Measurements from ENCODE around the gene PROCR.

PROCR gene

DNA sequence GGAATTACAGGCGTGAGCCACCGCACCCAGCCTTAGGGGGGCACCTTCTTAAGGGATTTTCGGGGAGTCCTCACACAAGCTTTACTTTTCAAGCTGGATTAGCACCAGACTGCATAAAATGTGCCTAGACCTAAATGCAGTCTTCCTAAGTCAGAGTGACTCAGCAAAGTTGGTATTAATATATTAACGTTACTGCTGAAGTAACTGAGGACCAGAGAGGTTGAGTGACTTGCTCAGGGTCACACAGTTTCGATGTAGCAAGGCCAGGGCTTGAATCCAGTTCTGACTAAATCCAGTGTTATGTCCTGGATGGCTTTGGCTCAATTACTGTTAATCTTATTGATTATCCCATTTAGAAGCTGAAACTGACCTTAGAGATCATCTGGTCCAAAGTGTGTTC, 38.1 kb upstream of the PROCR start:
- no peak for ATAC-seq
- no peak for TF ChIP-seq ZFP3 (CRISPR knock-in tag; IDR thresholded peaks at IDR 0.05)
- no peak for TF ChIP-seq ZNF70 (CRISPR knock-in tag; IDR thresholded peaks at IDR 0.05)
- TF ChIP-seq, protein P1, sequence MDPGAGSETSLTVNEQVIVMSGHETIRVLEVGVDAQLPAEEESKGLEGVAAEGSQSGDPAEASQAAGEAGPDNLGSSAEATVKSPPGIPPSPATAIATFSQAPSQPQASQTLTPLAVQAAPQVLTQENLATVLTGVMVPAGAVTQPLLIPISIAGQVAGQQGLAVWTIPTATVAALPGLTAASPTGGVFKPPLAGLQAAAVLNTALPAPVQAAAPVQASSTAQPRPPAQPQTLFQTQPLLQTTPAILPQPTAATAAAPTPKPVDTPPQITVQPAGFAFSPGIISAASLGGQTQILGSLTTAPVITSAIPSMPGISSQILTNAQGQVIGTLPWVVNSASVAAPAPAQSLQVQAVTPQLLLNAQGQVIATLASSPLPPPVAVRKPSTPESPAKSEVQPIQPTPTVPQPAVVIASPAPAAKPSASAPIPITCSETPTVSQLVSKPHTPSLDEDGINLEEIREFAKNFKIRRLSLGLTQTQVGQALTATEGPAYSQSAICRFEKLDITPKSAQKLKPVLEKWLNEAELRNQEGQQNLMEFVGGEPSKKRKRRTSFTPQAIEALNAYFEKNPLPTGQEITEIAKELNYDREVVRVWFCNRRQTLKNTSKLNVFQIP (CRISPR knock-in tag; IDR thresholded peaks at IDR 0.05; ENCODE audit: borderline replicate concordance, low read depth) = no peak
- TF ChIP-seq RARB (CRISPR knock-in tag; IDR thresholded peaks at IDR 0.05) = no peak
- no peak for TF ChIP-seq BACH2 (CRISPR knock-in tag; IDR thresholded peaks at IDR 0.05; ENCODE audit: borderline replicate concordance)
- no peak for TF ChIP-seq TCF4 (CRISPR knock-in tag; IDR thresholded peaks at IDR 0.05; ENCODE audit: borderline replicate concordance)
- TF ChIP-seq, protein P2, sequence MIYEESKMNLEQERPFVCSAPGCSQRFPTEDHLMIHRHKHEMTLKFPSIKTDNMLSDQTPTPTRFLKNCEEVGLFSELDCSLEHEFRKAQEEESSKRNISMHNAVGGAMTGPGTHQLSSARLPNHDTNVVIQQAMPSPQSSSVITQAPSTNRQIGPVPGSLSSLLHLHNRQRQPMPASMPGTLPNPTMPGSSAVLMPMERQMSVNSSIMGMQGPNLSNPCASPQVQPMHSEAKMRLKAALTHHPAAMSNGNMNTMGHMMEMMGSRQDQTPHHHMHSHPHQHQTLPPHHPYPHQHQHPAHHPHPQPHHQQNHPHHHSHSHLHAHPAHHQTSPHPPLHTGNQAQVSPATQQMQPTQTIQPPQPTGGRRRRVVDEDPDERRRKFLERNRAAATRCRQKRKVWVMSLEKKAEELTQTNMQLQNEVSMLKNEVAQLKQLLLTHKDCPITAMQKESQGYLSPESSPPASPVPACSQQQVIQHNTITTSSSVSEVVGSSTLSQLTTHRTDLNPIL (CRISPR knock-in tag; IDR thresholded peaks at IDR 0.05; ENCODE audit: low read depth) = no peak
- TF ChIP-seq ZFP30 (CRISPR knock-in tag; IDR thresholded peaks at IDR 0.05) = no peak
- no peak for TF ChIP-seq OSR1 (CRISPR knock-in tag; IDR thresholded peaks at IDR 0.05)
- TF ChIP-seq ESRRG (CRISPR knock-in tag; IDR thresholded peaks at IDR 0.05) = no peak
- TF ChIP-seq ZNF565 (CRISPR knock-in tag; conservative IDR thresholded peaks at IDR 0.05; ENCODE audit: low read depth) = no peak
- no peak for TF ChIP-seq GLIS3 (CRISPR knock-in tag; IDR thresholded peaks at IDR 0.05)
- TF ChIP-seq ARNTL (CRISPR knock-in tag; IDR thresholded peaks at IDR 0.05; ENCODE audit: borderline replicate concordance, low read depth) = no peak
- TF ChIP-seq ZNF8 (CRISPR knock-in tag; IDR thresholded peaks at IDR 0.05) = no peak
- TF ChIP-seq TOX (CRISPR knock-in tag; IDR thresholded peaks at IDR 0.05; ENCODE audit: borderline replicate concordance) = no peak
- no peak for TF ChIP-seq CSDC2 (CRISPR knock-in tag; IDR thresholded peaks at IDR 0.05)
- TF ChIP-seq TSHZ2 (CRISPR knock-in tag; IDR thresholded peaks at IDR 0.05) = no peak
- TF ChIP-seq, protein P3, sequence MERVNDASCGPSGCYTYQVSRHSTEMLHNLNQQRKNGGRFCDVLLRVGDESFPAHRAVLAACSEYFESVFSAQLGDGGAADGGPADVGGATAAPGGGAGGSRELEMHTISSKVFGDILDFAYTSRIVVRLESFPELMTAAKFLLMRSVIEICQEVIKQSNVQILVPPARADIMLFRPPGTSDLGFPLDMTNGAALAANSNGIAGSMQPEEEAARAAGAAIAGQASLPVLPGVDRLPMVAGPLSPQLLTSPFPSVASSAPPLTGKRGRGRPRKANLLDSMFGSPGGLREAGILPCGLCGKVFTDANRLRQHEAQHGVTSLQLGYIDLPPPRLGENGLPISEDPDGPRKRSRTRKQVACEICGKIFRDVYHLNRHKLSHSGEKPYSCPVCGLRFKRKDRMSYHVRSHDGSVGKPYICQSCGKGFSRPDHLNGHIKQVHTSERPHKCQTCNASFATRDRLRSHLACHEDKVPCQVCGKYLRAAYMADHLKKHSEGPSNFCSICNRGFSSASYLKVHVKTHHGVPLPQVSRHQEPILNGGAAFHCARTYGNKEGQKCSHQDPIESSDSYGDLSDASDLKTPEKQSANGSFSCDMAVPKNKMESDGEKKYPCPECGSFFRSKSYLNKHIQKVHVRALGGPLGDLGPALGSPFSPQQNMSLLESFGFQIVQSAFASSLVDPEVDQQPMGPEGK (CRISPR knock-in tag; IDR thresholded peaks at IDR 0.05; ENCODE audit: borderline replicate concordance) = no peak
- TF ChIP-seq ZC3H10 (CRISPR knock-in tag; IDR thresholded peaks at IDR 0.05) = no peak

DNA sequence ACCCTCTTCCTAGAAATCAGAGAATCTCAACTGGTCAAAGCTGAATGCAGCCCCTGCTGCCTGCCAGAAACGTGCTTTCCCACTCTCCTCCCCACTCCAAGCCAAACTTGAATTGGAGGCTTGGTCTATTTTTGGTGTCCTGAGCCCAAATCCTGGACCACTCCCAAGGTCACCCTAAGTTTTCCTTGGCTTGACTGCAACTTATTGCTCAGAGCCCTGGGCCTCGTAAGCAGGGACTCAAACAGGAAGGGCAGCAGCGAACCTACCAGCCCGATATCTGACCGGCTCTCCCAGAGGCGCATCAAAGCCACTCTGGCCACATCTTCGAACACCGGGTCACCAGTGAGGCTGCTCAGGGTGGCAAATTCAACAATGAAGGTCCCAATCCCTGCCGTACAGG, 37.4 kb upstream of the PROCR start:
- TF ChIP-seq ZNF70 (CRISPR knock-in tag; IDR thresholded peaks at IDR 0.05) (no peak), ZFP30 (CRISPR knock-in tag; IDR thresholded peaks at IDR 0.05) (no peak), OSR1 (CRISPR knock-in tag; IDR thresholded peaks at IDR 0.05) (no peak), TOX (CRISPR knock-in tag; IDR thresholded peaks at IDR 0.05; ENCODE audit: borderline replicate concordance) (no peak), TSHZ2 (CRISPR knock-in tag; IDR thresholded peaks at IDR 0.05) (no peak), SNAI2 (CRISPR knock-in tag; IDR thresholded peaks at IDR 0.05) (no peak), ESRRG (CRISPR knock-in tag; IDR thresholded peaks at IDR 0.05) (no peak), TCF4 (CRISPR knock-in tag; IDR thresholded peaks at IDR 0.05; ENCODE audit: borderline replicate concordance) (no peak)
- TF ChIP-seq, protein P1 (CRISPR knock-in tag; IDR thresholded peaks at IDR 0.05; ENCODE audit: borderline replicate concordance, low read depth) = no peak
- TF ChIP-seq, protein P4, sequence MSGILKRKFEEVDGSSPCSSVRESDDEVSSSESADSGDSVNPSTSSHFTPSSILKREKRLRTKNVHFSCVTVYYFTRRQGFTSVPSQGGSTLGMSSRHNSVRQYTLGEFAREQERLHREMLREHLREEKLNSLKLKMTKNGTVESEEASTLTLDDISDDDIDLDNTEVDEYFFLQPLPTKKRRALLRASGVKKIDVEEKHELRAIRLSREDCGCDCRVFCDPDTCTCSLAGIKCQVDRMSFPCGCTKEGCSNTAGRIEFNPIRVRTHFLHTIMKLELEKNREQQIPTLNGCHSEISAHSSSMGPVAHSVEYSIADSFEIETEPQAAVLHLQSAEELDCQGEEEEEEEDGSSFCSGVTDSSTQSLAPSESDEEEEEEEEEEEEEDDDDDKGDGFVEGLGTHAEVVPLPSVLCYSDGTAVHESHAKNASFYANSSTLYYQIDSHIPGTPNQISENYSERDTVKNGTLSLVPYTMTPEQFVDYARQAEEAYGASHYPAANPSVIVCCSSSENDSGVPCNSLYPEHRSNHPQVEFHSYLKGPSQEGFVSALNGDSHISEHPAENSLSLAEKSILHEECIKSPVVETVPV (CRISPR knock-in tag; IDR thresholded peaks at IDR 0.05) = no peak
- no peak for ATAC-seq
